Type B pancreatic cell (in vitro differentiated cells): ENCODE results near the gene BCAR1. TPM values are rescaled to one million over a fixed set of nuclear protein-coding genes. Genes with fewer than 3 reads are reported as not detected.

Source experiments
- DNase-seq: peaks from one replicate; pipeline ENCODE4 v3.0.0; 2021; ENCODE audit warnings: mixed read lengths; ENCODE audit not compliant: unreplicated experiment; ENCODE audit errors: extremely low spot score
- H3K27ac Mint-ChIP-seq: 2 replicates; pipeline ENCODE4 v1.8.0; 2021; ENCODE audit warnings: mild to moderate bottlenecking, mixed read lengths
- H3K27me3 Mint-ChIP-seq: 2 replicates; pipeline ENCODE4 v1.8.0; 2021; ENCODE audit warnings: mixed read lengths
- H3K36me3 Mint-ChIP-seq: 2 replicates; pipeline ENCODE4 v1.8.0; 2021; ENCODE audit warnings: mixed read lengths
- H3K4me1 Mint-ChIP-seq: one replicate; pipeline ENCODE4 v1.8.0; 2021; ENCODE audit warnings: mixed read lengths; ENCODE audit not compliant: unreplicated experiment
- H3K4me3 Mint-ChIP-seq: 2 replicates; pipeline ENCODE4 v1.8.0; 2021; ENCODE audit warnings: mild to moderate bottlenecking, mixed read lengths
- H3K9me3 Mint-ChIP-seq: 2 replicates; pipeline ENCODE4 v1.8.0; 2021; ENCODE audit warnings: mixed read lengths
- CTCF ChIP-seq: fragments of 200-600 bp; sonication (generic); conservative IDR thresholded peaks from 2 replicates; pipeline ENCODE4 v1.5.0; 2021; ENCODE audit warnings: antibody characterized with exemption, mild to moderate bottlenecking
- total RNA-seq: library from RNA; stranded (reverse); gene quantifications from 2 replicates; pipeline ENCODE4 v1.2.1, GENCODE V29; 2021; ENCODE audit warnings: low replicate concordance

The BCAR1 gene
- total RNA-seq, 1 donor from 2014 or later: 73.0 TPM

- Mint-ChIP-seq H3K4me1 (peaks cover 38% of the 10 kb centered on the region), H3K27ac (peak overlapping the region; percentile 72), H3K36me3 (no peaks in the 10 kb centered on the region), H3K27me3 (no peaks in the 10 kb centered on the region), H3K9me3 (no peaks in the 10 kb centered on the region), H3K4me3 (peak overlapping the region; percentile 89)
- no peak for TF ChIP-seq CTCF
- no peak for DNase-seq
These were observed 1.2 kb downstream of the BCAR1 start for GRCh38 chr16:75250089-75250808.

- no peak for DNase-seq
- Mint-ChIP-seq H3K9me3 (no peaks in the 10 kb centered on the region), H3K4me3 (peak overlapping the region; percentile 89), H3K4me1 (peaks cover 37% of the 10 kb centered on the region), H3K27me3 (no peaks in the 10 kb centered on the region), H3K27ac (peak overlapping the region; percentile 4), H3K36me3 (no peaks in the 10 kb centered on the region)
- no peak for TF ChIP-seq CTCF
These were observed 2.0 kb downstream of the BCAR1 start for GRCh38 chr16:75249441-75249840.

- Mint-ChIP-seq H3K4me1 (peaks cover 39% of the 10 kb centered on the region), H3K27ac (peak overlapping the region; percentile 88), H3K27me3 (no peaks in the 10 kb centered on the region), H3K9me3 (no peaks in the 10 kb centered on the region), H3K4me3 (peak overlapping the region; percentile 17), H3K36me3 (no peaks in the 10 kb centered on the region)
- no peak for DNase-seq
- TF ChIP-seq CTCF: no peak
These were observed 2.7 kb downstream of the BCAR1 start for GRCh38 chr16:75248536-75249380.

GRCh38 chr16:75248142-75248535 is 3.3 kb downstream of the BCAR1 start:
- Mint-ChIP-seq H3K36me3 (peaks cover 3% of the 10 kb centered on the region), H3K9me3 (no peaks in the 10 kb centered on the region), H3K4me3 (peak overlapping the region; percentile 68), H3K4me1 (peaks cover 45% of the 10 kb centered on the region), H3K27ac (peak overlapping the region; percentile 88), H3K27me3 (no peaks in the 10 kb centered on the region)
- no peak for DNase-seq
- no peak for TF ChIP-seq CTCF

- Mint-ChIP-seq H3K36me3 (peaks cover 5% of the 10 kb centered on the region), H3K4me1 (peaks cover 47% of the 10 kb centered on the region), H3K27ac (peak overlapping the region; percentile 85), H3K27me3 (no peaks in the 10 kb centered on the region), H3K9me3 (no peaks in the 10 kb centered on the region), H3K4me3 (no peak overlapping the region)
- DNase-seq: no peak
- TF ChIP-seq CTCF: no peak
These were observed 4.2 kb downstream of the BCAR1 start for GRCh38 chr16:75247249-75247648.
